Non-pigmented ciliary epithelial cell (primary cell): ENCODE results near the gene RANBP1.

Source experiments
- DNase-seq: peaks from one replicate; pipeline ENCODE4 v3.0.0-alpha.2; 2010; ENCODE audit warnings: low read depth

Gene RANBP1

DNA sequence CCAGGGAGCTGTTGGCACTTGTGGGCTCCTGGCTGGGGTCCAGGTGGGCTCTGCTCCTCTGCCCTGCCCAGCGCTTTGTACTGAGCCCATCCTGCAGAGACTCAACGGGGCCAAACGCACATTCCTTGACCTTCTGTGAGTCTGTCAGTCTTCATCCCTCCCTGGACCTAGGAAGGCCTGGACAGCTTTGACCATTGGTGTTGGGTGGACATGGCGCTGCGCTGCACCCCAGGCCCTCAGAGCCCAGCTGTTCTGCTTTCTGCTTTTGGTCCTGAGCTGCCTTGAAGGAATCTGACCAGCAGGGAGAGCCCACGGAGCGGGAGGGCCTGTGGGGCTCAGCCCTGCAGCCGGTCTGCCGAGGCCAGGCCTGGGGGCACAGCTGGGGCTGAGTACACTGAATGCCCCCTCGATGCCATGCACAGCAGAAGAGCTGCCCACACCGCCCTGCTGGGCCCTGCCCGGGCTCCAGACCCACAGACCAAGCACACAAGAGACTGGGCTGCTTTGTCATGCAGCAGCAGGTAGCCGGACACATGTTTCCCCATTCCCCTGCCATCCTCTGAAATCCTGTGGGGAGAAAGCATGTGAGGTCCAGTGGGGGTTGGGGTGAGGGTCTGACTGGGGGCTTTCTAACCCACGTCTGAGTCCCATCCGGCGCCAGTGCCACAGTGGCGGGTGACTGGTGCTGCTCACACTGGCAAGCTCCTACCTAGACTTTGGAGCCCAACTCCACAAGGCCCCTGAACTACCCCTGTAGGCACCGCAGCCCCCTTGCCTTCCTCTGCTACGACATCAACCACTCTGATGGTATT lies 59.1 kb downstream of the RANBP1 start:
- no peak for DNase-seq

DNA sequence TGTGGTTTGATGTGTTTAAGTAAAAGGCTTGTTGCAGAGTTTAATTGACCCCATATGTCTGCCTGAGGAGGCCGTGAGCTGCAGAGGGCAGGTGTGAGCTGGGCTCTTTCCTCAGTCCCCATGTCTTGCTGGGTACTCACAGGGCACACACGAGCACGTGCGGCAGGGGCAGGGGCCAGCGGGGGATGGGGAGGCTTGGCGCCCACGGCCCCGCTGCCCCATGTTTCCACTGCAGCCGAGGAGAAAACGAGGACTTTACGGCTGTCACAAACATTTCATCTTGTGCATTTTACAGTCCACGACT lies 59.6 kb downstream of the RANBP1 start:
- no peak for DNase-seq

DNA sequence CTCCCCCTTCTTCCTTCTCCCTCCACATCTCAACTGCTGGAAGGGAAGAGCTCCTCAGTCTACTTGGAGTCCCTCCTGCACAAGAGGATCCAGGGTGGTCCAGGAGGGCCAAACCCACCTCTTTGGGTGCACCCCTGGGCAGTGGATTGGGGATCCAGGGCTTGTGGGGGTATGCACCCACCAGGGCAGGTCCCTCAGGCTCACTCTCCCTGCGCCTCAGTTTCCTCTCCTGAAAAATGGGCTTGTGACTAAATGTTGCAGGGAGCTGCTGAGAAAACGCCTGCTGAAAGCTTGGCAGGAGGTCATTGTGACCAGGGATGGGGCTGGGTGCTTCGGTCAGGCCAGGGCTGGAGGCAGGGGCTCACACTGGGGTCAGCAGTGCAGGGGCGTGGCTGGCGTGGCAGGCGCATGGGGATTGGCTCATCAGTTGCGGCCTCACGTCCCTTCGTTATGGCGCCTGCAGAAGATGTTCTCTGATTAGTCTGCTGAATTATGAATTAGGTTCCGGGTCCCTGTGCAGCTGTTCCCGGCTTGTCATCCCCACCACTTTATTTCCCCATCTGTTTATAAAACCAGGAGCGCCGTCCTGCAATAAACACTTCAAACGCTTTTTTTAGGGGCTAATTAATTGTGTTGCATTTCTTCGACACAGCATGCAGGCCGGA lies 60.6 kb downstream of the RANBP1 start:
- no peak for DNase-seq
